ENCODE results near the gene SRPRB.

Gene SRPRB

GRCh38 chr3:133840767-133841166 is 35.2 kb downstream of the SRPRB start:
- DNase-seq (ENCODE audit: low read depth in 2 of 2): no peak

DNA sequence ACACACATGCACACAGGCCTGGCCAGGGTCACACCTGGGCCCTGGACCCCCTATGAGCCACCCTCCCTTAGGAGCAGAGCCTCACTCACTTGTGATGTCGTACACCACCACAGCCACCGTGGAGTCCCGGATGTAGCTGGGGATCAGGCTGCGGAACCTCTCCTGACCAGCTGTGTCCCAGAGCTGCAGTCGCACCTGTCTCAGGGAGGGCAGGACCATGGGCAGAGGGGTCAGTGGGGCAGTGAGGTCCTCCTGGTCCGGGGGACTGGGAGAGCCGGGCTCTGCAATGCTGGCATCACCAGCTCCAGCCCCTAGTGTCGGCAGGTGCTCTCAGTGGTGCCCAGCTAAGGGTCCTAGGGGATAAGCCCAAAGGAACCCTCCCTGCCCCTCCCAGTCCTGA is 35.6 kb downstream of the SRPRB start:
- DNase-seq (ENCODE audit: low read depth in 2 of 2): no peak

- DNase-seq (ENCODE audit: low read depth in 2 of 2): no peak
Measured at GRCh38 chr3:133842158-133842557, 36.5 kb downstream of the SRPRB start.

- no peak for DNase-seq (ENCODE audit: low read depth in 2 of 2)
Measured at GRCh38 chr3:133843634-133844033, 38.0 kb downstream of the SRPRB start.

DNA sequence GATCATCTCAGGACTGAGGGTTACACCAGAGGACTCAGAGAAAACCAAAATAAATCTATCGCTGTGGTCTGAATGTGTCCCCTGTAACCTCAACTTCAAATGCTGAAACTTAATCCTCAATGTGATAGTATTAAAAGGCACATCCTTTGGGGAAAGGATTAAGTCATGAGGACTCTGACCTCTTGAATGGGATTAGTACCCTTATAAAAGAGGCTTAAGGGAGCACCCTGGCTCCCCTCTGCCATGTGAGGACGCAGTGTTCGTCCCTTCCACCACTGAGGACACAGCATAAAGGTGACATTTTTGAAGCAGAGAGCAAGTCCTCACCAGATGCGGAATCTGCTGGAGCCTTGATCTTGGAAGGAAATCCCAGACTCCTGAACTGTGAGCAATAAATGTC is 39.5 kb downstream of the SRPRB start:
- DNase-seq (ENCODE audit: low read depth in 2 of 2): no peak

DNA sequence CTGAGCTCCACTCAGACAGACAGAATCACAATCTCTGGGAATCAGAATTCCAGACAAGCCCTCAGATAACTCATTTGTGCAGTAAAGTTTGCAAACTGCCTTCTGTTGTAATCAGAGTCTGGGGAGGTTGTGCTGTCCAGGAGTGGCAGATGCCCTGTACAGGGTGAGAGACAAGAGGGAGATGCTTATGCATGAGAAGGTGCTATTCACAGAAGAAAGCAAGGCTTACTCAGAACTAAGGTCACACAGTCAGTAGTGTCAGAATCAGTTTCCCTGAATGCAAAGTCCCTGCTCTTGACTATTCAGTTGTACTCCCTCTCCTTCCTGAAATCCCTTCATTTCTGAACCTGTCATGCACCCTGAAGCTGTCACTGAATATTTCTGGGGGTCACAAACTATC is 43.7 kb downstream of the SRPRB start:
- DNase-seq (ENCODE audit: low read depth in 2 of 2): no peak

DNA sequence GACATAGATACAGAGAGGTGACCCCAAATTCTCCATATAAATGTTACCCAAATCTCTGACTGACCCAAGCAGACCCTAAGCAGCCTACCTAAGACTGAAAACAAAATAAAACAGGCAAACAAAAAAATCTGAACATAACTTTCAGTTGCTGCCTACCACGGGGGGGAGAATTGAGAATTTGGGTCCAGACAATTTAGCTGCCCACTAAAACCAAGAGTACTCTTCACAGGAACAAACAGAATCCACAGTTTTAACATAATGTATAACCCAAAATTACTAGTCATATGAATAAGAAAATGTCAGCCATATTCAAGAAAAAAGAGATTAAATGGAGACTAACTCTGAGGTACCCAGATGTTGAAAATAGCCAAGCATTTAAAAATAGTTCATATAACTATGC is 44.4 kb downstream of the SRPRB start:
- DNase-seq (ENCODE audit: low read depth in 2 of 2): no peak

DNA sequence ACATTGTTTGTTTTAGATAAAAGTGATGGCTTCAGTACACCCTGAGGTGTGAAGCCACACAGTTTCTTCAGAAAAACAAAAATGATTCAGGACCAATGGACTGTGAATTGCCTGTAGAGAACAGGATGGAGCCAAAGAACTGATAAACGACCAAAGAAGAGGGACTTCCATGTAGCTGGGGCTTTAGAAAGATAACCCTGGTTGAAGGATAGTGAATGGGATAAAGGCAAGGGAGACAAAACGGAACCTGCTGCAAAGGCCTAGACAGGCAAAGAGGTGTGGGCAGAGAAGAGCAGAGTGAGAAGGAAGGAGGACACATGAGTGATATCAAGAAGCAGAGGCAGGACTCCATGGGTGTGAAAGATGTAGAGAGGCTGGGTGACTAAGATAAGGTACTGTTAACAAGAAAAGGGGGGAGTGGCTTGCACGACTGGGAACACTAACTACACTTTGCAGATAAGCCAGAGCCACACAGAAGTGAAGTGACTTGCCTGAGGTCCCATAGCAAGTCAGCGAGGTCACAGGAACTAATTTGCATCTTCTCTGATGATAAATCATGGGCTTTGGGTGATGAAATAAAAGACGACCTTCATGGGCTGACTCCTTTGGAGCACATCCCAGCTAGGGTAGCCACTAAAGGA is 45.8 kb downstream of the SRPRB start:
- no peak for DNase-seq (ENCODE audit: low read depth in 2 of 2)

DNA sequence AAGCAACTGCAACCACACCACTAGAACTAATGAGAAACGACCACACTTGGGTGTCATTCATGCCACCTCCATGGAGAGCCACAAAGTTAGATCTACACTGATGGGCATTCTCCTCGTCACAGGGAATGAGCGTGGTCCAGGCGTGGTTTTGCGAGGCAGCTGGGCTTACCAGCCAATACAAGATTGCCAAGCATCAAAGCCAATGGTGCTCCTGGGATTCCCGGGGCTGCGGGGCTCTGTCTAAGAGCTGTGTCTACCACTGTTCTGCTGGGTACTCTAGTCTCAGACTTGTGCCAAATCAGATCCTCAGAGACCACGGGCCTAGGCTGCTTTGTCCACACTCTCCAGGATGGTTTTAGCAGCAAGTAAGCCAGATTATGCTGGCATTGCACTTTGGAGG is 46.3 kb downstream of the SRPRB start:
- DNase-seq (ENCODE audit: low read depth in 2 of 2): no peak

DNA sequence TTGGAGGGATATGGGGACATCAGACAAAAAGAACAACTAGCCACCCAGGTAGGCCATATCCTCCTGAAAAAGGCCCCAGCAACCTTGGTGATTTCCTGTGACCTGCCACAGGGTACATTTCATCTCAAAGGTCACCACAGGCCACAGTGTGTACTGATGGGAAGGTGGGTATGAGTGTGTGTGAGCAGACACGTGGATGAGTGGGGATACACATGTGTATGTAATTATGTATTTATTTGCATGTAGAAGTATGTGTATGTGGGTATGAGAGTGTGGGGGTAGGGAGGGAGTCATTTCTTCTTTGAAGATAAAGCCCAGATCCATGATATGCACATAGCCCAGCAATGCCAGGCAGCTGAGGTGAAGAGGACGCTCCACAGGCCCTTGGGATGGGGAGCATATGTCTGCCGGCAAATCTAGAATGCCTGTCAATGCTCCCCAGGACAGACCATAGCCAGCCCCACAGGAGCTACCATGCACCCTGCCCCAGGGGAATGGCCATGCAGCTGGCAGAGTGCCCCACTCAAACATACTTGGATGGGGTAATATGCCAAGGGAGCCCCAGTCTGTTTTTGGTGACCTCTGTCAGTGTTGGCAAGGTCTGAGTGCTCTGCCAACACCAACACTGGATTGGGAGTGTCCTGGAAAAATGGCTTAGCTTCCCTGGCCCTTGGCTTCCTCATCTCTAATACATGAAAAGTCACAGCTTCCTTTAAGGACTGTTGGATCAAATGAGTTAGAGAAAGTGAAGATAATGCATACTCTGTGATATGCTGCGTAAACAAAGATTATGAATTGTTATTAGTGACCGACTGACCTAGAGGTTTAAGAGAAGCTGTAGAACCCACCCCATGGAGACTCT is 47.7 kb downstream of the SRPRB start:
- DNase-seq (ENCODE audit: low read depth in 2 of 2): no peak

DNA sequence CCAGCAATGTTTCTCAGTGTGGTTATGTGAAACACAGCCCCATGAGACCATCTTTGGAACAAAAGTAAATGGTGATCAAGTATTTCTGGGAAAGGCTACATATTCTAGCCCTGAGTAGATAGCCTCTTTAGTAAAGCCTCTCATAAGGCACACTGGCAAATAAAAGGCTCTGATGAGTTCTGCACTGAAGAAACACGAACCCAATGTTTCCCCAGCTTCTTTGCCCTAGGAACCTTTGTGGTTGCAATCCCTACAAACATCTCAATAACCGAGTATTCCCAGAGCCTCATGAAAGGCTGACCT is 48.3 kb downstream of the SRPRB start:
- no peak for DNase-seq (ENCODE audit: low read depth in 2 of 2)

DNA sequence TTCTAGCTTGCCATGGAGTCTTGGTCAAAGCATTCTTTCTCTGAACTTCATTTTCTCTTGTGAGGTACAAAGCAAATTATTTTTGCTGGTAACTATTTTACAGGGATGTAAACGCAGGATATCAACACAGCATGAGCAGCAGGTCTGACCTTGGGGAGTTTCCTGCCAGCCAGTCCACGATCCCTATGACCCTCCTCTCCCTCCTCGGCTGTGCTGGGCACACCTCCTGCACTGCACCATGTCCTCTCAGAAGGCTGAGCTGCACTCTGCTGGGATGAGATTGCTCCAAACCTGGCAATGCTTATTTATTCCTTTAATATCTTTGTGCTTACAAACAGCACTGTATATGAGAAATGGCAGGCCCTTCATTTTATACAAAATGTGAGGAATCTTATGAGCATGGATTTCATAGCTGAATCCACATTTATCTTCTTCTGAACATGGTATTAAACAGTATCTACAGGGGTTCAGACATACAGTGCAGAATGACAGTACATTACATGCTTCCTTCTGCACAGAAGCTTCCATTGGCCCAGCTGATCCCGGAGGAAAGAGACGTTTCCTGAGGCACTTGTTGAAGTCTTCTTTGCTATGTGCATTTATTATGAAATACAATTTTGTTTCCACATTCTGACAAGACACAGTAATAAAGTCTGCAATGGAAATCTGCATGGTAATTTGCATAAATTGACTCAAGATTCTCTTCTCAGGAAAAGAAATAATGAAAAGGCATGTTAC is 48.8 kb downstream of the SRPRB start:
- no peak for DNase-seq (ENCODE audit: low read depth in 2 of 2)

DNA sequence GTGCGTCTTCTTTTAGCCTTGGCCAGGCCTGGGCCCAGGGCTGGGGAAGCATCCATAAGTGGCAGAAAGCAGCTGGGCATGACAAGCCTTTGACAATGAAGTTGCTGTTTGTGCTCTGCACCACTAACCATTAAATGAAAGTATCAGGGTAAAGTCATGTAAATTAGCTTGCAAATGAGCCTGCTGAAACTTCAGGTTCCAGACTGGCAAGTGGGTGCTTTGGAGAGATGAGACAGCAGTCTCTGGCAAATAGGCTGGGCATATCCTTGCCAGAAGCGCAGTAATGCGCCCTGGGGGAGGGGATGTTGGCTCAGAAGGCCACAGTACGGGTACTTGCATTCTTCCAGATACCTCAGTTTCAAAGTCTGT is 49.4 kb downstream of the SRPRB start:
- no peak for DNase-seq (ENCODE audit: low read depth in 2 of 2)

- no peak for DNase-seq (ENCODE audit: low read depth in 2 of 2)
Measured at GRCh38 chr3:133855772-133856171, 50.2 kb downstream of the SRPRB start.

- no peak for DNase-seq (ENCODE audit: low read depth in 2 of 2)
Measured at GRCh38 chr3:133856316-133856715, 50.7 kb downstream of the SRPRB start.

DNA sequence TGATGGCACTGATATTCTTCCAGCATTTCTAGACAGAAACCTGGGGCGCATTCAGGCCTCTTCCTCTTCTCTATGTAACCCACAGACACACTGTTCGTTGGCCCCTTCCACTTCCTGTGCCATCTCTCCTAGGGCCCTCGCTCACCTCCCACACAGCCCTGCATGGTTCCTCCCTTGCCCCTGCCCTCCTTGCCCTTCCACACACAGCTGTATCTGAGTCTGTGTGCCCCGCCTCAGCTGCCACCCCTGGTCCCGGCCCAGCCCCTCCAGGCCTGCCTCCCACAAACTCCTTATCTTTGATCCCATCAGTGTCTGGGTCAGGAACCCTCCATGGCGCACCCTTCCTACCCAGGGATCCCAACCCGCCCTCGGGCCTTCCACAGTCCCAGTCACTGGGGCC is 52.2 kb downstream of the SRPRB start:
- DNase-seq (ENCODE audit: low read depth in 2 of 2): no peak

DNA sequence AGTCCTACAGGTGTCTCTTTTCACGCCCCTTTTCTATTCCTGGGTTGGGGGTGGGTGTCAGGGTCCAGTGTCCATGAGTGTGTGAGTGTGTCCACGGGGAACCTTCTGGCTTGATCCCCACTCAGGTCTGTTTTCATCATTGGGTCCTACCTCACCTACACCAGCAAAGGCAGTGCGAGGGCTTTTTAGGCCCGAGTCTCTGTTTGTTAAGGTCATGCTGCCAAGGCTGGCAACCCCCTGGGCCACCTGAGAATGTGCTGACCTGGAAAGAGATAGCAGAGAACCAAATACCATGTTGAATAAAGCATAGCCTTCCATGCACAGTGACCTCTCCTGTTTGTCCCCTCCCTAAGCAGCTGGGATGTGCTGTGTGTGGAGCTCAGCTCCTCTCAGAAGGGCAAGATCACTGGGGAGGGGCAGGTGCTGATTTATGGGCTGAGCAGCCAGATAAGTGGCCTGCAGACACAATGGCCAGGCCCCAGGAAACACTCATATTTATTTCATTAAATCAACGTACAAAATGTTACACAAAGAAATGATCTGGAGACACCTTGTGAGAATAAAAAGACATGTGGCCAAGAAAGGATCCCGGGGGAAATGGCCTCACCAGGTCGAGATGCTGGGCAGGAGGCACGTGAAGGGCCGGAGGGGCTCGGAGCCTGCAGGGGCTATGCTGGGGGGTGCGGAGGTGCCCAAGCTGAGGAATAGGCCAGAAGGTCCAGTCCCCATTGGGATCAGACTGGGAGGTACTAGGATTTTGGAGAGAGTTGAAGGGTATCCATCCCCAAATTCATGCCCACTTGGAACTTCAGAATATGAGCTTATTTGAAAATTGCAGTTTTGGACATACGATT is 54.0 kb downstream of the SRPRB start:
- DNase-seq (ENCODE audit: low read depth in 2 of 2): no peak

GRCh38 chr3:133860519-133860918 is 54.9 kb downstream of the SRPRB start:
- DNase-seq (ENCODE audit: low read depth in 2 of 2): no peak

DNA sequence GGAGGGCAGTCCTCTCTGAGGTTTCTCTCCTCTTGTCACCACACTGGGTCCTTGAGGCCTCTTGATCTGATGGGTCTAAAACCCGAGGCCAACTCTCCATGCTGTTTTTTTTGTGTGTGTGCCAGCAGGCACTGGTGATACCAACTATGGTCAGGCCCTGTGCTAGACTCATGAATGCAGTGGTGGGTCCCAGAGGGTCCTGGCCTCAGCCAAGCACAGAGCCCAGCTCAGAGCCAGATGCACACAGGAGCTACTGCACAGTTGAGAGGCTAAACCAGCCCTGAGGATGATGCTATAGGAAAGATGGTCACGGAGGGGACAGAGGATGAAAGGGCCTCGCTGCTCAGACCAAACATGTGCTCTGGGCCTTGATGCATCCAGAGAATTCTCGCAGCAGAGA is 56.5 kb downstream of the SRPRB start:
- DNase-seq (ENCODE audit: low read depth in 2 of 2): no peak

DNA sequence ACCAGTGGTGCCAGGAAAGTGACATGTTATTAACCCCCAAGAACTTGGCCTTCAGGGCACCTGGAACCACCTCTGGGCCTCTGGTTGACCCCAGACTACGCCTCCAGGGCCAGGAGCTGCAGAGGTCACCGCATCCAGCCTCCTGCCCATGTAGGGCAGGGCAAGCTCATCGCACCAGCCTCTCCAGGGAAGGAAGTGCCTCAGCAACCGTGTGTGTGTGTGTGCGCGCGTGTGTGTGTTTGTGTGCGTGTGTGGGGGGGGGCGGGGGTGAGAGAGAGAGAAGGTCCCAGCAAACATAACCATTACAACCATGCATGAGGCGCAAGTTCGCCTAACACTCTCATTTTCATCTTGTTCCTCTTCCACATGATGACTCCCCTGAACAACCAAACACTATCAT is 58.3 kb downstream of the SRPRB start:
- no peak for DNase-seq (ENCODE audit: low read depth in 2 of 2)

DNA sequence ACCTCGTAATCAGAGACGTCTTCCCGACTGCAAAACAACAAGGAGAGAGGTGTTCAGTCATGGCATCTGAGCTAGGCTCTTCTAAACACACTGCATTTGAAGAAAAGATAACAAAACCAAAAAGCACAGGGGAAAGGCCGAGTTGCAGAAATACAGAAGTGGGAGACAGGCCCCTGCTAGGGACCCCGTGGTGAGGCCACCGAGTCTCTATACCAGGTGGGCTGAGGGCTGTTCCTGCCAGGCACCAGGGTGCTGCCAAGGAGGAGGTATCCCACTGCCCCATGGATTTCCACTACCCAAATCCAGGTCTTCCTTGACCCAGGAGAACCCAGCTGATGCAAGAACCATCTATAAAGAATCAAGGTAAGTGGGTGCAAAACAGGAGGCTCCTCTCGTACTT is 59.0 kb downstream of the SRPRB start:
- no peak for DNase-seq (ENCODE audit: low read depth in 2 of 2)

Measured in stimulated activated CD4-positive, alpha-beta T cell treated with anti-CD3 and anti-CD28 coated beads, Interleukin-1b, Interleukin-23, amount 100 ng/mL, for 1 hour (primary cell).